GM12892 (cell line): ENCODE results near the gene MBD3L2B.

Source experiments
- POLR2A ChIP-seq: IDR thresholded peaks from 2 replicates; pipeline ENCODE4 v1.6.1; 2011; ENCODE audit warnings: low read depth, low read length, control low read depth
- POLR2AphosphoS5 ChIP-seq: IDR thresholded peaks from 2 replicates; pipeline ENCODE4 v1.6.1; 2011; ENCODE audit warnings: low read depth, low read length, control low read depth
- TAF1 ChIP-seq: IDR thresholded peaks from 2 replicates; pipeline ENCODE4 v1.6.1; 2011; ENCODE audit warnings: low read depth, mild to moderate bottlenecking, control low read depth, low read length, borderline replicate concordance

DNA sequence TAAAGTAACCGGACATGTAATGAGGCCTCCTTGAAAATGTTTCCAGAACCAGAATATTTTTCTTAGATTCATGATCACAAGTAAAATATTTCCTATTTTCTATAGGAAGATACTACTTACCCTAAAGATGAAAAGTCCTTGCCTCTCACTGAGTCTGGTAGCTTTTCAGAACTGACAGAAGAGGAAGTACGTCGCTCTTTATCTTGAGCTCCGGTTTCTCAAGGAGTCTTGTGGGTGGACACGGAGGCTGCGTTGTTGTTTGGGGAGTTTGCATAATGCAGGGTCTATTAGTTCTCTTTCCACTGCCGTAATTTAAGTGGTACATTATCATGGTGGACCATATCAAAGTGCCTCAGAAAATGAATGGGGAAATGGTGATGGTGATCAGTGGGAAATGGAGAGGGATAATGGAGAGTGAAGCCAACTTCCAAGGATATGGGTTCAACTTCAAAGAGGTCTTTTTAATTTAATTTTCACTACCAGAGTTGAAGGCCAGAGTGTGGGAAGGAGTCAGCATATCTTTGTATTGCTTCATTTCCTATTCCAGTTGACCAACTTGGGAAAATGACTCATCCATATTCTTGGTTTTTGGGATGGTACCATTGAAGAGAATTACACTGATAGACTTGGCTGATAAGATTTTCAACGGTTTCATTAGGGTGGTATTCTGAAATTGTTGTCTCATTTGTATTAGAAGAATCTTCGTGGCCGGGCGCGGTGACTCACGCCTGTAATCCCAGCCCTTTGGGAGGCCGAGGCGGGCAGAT, 23.4 kb downstream of the MBD3L2B start:
- TF ChIP-seq POLR2AphosphoS5, result no peak
- TF ChIP-seq POLR2A, result no peak
- no peak for TF ChIP-seq TAF1
